ENCODE data around the gene PTDSS2.

PTDSS2 gene

DNA sequence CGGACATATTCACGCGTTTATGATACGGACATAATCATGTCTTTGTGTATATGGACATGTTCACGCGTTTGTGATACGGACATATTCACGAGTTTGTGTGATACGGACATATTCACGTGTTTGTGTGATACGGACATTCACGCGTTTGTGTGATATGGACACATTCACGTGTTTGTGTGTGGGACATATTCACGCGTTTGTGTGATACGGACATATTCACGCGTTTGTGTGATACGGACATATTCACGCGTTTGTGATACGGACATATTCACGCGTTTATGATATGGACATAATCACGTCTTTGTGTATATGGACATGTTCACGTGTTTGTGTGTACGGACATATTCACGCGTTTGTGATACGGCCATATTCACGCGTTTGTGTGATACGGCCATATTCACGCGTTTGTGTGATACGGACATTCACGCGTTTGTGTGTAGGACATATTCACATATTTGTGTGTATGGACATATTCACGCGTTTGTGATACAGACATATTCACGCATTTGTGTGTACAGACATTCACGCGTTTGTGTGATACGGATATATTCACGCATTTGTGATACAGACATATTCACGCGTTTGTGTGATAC lies 24.9 kb downstream of the PTDSS2 start:
- no peak for TF ChIP-seq EZH2phosphoT487 (IDR thresholded peaks at IDR 0.05; ENCODE audit: borderline replicate concordance)
- TF ChIP-seq, protein P1, sequence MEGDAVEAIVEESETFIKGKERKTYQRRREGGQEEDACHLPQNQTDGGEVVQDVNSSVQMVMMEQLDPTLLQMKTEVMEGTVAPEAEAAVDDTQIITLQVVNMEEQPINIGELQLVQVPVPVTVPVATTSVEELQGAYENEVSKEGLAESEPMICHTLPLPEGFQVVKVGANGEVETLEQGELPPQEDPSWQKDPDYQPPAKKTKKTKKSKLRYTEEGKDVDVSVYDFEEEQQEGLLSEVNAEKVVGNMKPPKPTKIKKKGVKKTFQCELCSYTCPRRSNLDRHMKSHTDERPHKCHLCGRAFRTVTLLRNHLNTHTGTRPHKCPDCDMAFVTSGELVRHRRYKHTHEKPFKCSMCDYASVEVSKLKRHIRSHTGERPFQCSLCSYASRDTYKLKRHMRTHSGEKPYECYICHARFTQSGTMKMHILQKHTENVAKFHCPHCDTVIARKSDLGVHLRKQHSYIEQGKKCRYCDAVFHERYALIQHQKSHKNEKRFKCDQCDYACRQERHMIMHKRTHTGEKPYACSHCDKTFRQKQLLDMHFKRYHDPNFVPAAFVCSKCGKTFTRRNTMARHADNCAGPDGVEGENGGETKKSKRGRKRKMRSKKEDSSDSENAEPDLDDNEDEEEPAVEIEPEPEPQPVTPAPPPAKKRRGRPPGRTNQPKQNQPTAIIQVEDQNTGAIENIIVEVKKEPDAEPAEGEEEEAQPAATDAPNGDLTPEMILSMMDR (conservative IDR thresholded peaks at IDR 0.05; ENCODE audit: low read length) = no peak
- H3F3A ChIP-seq (ENCODE audit: low read depth) = no peaks in the 10 kb centered on the region
- H3K4me2 ChIP-seq (ENCODE audit: low read depth, low read length, poor library complexity, severe bottlenecking) = no peak overlapping the region
- no peak overlapping the region for H3K9ac ChIP-seq (ENCODE audit: low read depth, low read length, poor library complexity, severe bottlenecking)
- H2AFZ ChIP-seq (ENCODE audit: low read length) = no peak overlapping the region
- no peaks in the 10 kb centered on the region for H3K9me2 ChIP-seq (replicated peaks; ENCODE audit: low read depth, low read length)
- H3K36me3 ChIP-seq (ENCODE audit: insufficient read depth, low read length) = no peaks in the 10 kb centered on the region
- H3K79me2 ChIP-seq (ENCODE audit: insufficient read depth, low read length) = no peaks in the 10 kb centered on the region
- H3K27me3 ChIP-seq (ENCODE audit: insufficient read depth, low read length, poor library complexity, severe bottlenecking) = no peaks in the 10 kb centered on the region
- peaks cover 2% of the 10 kb centered on the region for H3K4me1 ChIP-seq (ENCODE audit: insufficient read depth, low read length, poor library complexity, severe bottlenecking)
- no peaks in the 10 kb centered on the region for H3K9me3 ChIP-seq (ENCODE audit: insufficient read depth, low read depth, low read length)
- no peak overlapping the region for H3K4me3 ChIP-seq (ENCODE audit: low read length, poor library complexity, severe bottlenecking)
- peaks cover 4% of the 10 kb centered on the region for H4K20me1 ChIP-seq (ENCODE audit: insufficient read depth, low read length, poor library complexity, severe bottlenecking)

GRCh38 chr11:475941-476340 lies 25.9 kb downstream of the PTDSS2 start:
- Histone ChIP-seq H3K27me3 (ENCODE audit: insufficient read depth, low read length, poor library complexity, severe bottlenecking) (no peaks in the 10 kb centered on the region), H3K4me1 (ENCODE audit: insufficient read depth, low read length, poor library complexity, severe bottlenecking) (peaks cover 2% of the 10 kb centered on the region), H2AFZ (ENCODE audit: low read length) (no peak overlapping the region), H3K9me2 (replicated peaks; ENCODE audit: low read depth, low read length) (no peaks in the 10 kb centered on the region), H3K4me3 (ENCODE audit: low read length, poor library complexity, severe bottlenecking) (no peak overlapping the region), H3K79me2 (ENCODE audit: insufficient read depth, low read length) (no peaks in the 10 kb centered on the region), H3K9me3 (ENCODE audit: insufficient read depth, low read depth, low read length) (no peaks in the 10 kb centered on the region), H3K4me2 (ENCODE audit: low read depth, low read length, poor library complexity, severe bottlenecking) (no peak overlapping the region), H3K9ac (ENCODE audit: low read depth, low read length, poor library complexity, severe bottlenecking) (no peak overlapping the region), H3F3A (ENCODE audit: low read depth) (no peaks in the 10 kb centered on the region), H4K20me1 (ENCODE audit: insufficient read depth, low read length, poor library complexity, severe bottlenecking) (peaks cover 4% of the 10 kb centered on the region), H3K36me3 (ENCODE audit: insufficient read depth, low read length) (no peaks in the 10 kb centered on the region)
- TF ChIP-seq, protein P1 (conservative IDR thresholded peaks at IDR 0.05; ENCODE audit: low read length) = no peak
- TF ChIP-seq EZH2phosphoT487 (IDR thresholded peaks at IDR 0.05; ENCODE audit: borderline replicate concordance) = no peak

DNA sequence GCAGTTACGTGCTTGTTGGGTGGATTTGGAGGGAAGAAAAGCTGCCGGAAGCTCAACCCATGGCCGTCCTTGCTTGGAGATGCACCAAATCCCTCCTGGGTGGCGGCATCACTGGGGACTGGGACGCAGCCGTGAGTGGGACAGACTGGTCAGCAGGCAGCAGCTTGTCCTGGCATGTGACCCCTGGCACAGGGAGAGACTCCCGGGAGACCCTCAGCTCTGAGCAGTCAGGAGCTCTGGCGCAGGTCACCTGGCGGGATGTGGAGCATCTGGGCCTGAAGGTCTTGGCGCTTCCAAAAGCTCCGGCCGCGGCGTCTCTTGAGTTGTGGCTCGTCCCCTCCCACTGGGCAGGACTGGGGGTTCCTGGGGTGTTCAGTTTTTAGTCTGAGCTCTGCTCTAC lies 26.3 kb downstream of the PTDSS2 start:
- Histone ChIP-seq H3K4me1 (ENCODE audit: insufficient read depth, low read length, poor library complexity, severe bottlenecking) (peaks cover 2% of the 10 kb centered on the region), H3K9me2 (replicated peaks; ENCODE audit: low read depth, low read length) (no peaks in the 10 kb centered on the region), H3K9ac (ENCODE audit: low read depth, low read length, poor library complexity, severe bottlenecking) (no peak overlapping the region), H3K36me3 (ENCODE audit: insufficient read depth, low read length) (no peaks in the 10 kb centered on the region), H3K9me3 (ENCODE audit: insufficient read depth, low read depth, low read length) (no peaks in the 10 kb centered on the region), H3F3A (ENCODE audit: low read depth) (no peaks in the 10 kb centered on the region), H3K4me3 (ENCODE audit: low read length, poor library complexity, severe bottlenecking) (no peak overlapping the region), H3K27me3 (ENCODE audit: insufficient read depth, low read length, poor library complexity, severe bottlenecking) (no peaks in the 10 kb centered on the region), H4K20me1 (ENCODE audit: insufficient read depth, low read length, poor library complexity, severe bottlenecking) (peaks cover 4% of the 10 kb centered on the region), H3K4me2 (ENCODE audit: low read depth, low read length, poor library complexity, severe bottlenecking) (no peak overlapping the region), H2AFZ (ENCODE audit: low read length) (no peak overlapping the region), H3K79me2 (ENCODE audit: insufficient read depth, low read length) (no peaks in the 10 kb centered on the region)
- no peak for TF ChIP-seq EZH2phosphoT487 (IDR thresholded peaks at IDR 0.05; ENCODE audit: borderline replicate concordance)
- TF ChIP-seq, protein P1 (conservative IDR thresholded peaks at IDR 0.05; ENCODE audit: low read length) = no peak
